Effector memory CD4-positive, alpha-beta T cell (primary cell): Measurements from ENCODE around the gene TEFM.
"Not testable (repeated sequence)": the region's sequence is repeated elsewhere in the genome, so short reads cannot be mapped to it uniquely, and the experiment has no call there.

ENCODE experiments used
- DNase-seq, 3 donors: peaks; one replicate each; pipeline ENCODE4 v3.0.0-alpha.2; 2020
- H3K27ac ChIP-seq: 2 replicates; pipeline ENCODE4 v1.7.0; 2013; ENCODE audit warnings: mild to moderate bottlenecking, low read length, moderate library complexity; ENCODE audit not compliant: insufficient read depth, poor library complexity, severe bottlenecking
- H3K27me3 ChIP-seq: replicated peaks from 2 replicates; pipeline ENCODE4 v1.7.0; 2013; ENCODE audit warnings: mild to moderate bottlenecking, low read length; ENCODE audit not compliant: insufficient read depth, control insufficient read depth, poor library complexity, severe bottlenecking
- H3K36me3 ChIP-seq: 2 replicates; pipeline ENCODE4 v1.7.0; 2013; ENCODE audit warnings: mild to moderate bottlenecking, low read length, moderate library complexity; ENCODE audit not compliant: control insufficient read depth, insufficient read depth
- H3K4me1 ChIP-seq: 2 replicates; pipeline ENCODE4 v1.7.0; 2013; ENCODE audit warnings: low read length, mild to moderate bottlenecking; ENCODE audit not compliant: control insufficient read depth, insufficient read depth, poor library complexity, severe bottlenecking
- H3K4me3 ChIP-seq: 2 replicates; pipeline ENCODE4 v1.7.0; 2013; ENCODE audit warnings: low read length, low read depth, mild to moderate bottlenecking; ENCODE audit not compliant: insufficient read depth, poor library complexity, severe bottlenecking
- H3K9me3 ChIP-seq: 2 replicates; pipeline ENCODE4 v1.7.0; 2013; ENCODE audit warnings: mild to moderate bottlenecking, low read length, moderate library complexity; ENCODE audit not compliant: control insufficient read depth

The TEFM gene

GRCh38 chr17:30933966-30934365, 27.9 kb upstream of the TEFM start:
- no peaks in the 10 kb centered on the region for H3K9me3 ChIP-seq
- H3K4me1 ChIP-seq, result no peaks in the 10 kb centered on the region
- DNase-seq, result no peak
- H3K36me3 ChIP-seq, result no peaks in the 10 kb centered on the region
- H3K4me3 ChIP-seq, result no peak overlapping the region
- H3K27me3 ChIP-seq, result no peaks in the 10 kb centered on the region
- H3K27ac ChIP-seq, result no peak overlapping the region

DNA sequence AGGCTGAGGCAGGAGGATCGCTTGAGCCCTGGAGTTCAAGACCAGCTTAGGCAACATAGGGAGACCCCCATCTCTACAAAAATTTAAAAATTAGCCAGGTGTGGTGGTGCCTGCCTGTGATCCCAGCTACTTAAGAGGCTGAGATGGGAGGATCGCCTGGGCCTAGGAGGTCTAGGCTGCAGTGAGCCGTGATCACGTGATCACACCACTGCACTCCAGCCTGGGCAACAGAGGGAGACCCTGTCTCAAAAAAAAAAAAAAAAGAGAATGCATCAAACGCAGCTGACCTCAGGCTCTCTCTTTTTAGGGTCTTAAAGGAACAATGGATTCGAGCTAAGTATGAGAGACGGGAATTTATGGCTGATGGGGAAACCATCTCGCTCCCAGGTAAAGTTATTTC, 25.5 kb upstream of the TEFM start:
- H3K9me3 ChIP-seq, DNase-seq, H3K27me3 ChIP-seq, H3K4me1 ChIP-seq, H3K36me3 ChIP-seq, H3K27ac ChIP-seq, H3K4me3 ChIP-seq: not testable (repeated sequence)

DNA sequence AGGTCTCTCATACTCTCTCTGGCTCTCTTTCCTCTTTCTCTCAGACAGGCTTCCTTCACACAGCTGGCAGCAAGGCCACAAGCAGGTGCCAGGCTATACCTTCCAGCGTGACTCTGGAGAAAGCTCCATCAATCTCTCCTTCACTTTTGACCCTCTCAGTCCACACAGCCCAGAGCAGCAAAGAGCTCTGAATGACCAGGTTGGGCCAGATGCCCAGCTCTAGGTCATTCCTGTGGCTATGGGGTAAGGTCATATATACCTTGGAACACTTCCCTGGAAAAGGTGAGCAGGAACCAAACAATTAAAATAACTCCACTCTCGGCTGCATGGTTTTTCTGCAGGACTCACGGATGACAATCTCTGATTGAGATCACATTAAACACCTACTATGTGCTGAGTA, 24.5 kb upstream of the TEFM start:
- no peak overlapping the region for H3K4me3 ChIP-seq
- H3K27me3 ChIP-seq, result no peaks in the 10 kb centered on the region
- no peaks in the 10 kb centered on the region for H3K9me3 ChIP-seq
- no peaks in the 10 kb centered on the region for H3K36me3 ChIP-seq
- H3K27ac ChIP-seq, result no peak overlapping the region
- H3K4me1 ChIP-seq, result no peaks in the 10 kb centered on the region
- DNase-seq, result no peak

- H3K4me1 ChIP-seq, H3K9me3 ChIP-seq, DNase-seq, H3K4me3 ChIP-seq, H3K27ac ChIP-seq, H3K27me3 ChIP-seq, H3K36me3 ChIP-seq: not testable (repeated sequence)
These were observed 23.8 kb upstream of the TEFM start for GRCh38 chr17:30929861-30930260.

- Histone ChIP-seq H3K36me3 (no peaks in the 10 kb centered on the region), H3K4me3 (no peak overlapping the region), H3K27me3 (peaks cover 4% of the 10 kb centered on the region), H3K27ac (no peak overlapping the region), H3K4me1 (no peaks in the 10 kb centered on the region), H3K9me3 (no peaks in the 10 kb centered on the region)
- DNase-seq, result no peak
These were observed 23.1 kb upstream of the TEFM start for GRCh38 chr17:30929081-30929633.

GRCh38 chr17:30928584-30928983, 22.5 kb upstream of the TEFM start:
- no peak for DNase-seq
- H3K9me3 ChIP-seq, result no peaks in the 10 kb centered on the region
- H3K27ac ChIP-seq, result no peak overlapping the region
- H3K36me3 ChIP-seq, result no peaks in the 10 kb centered on the region
- no peak overlapping the region for H3K4me3 ChIP-seq
- peaks cover 5% of the 10 kb centered on the region for H3K27me3 ChIP-seq
- H3K4me1 ChIP-seq, result no peaks in the 10 kb centered on the region

- no peaks in the 10 kb centered on the region for H3K9me3 ChIP-seq
- peaks cover 7% of the 10 kb centered on the region for H3K27me3 ChIP-seq
- no peak overlapping the region for H3K27ac ChIP-seq
- H3K4me1 ChIP-seq, result no peaks in the 10 kb centered on the region
- no peak overlapping the region for H3K4me3 ChIP-seq
- DNase-seq, result no peak
- no peaks in the 10 kb centered on the region for H3K36me3 ChIP-seq
These were observed 21.7 kb upstream of the TEFM start for GRCh38 chr17:30927756-30928155.

- no peak overlapping the region for H3K4me3 ChIP-seq
- no peaks in the 10 kb centered on the region for H3K36me3 ChIP-seq
- peaks cover 19% of the 10 kb centered on the region for H3K27me3 ChIP-seq
- DNase-seq, result no peak
- H3K27ac ChIP-seq, result no peak overlapping the region
- H3K4me1 ChIP-seq, result peaks cover 11% of the 10 kb centered on the region
- no peaks in the 10 kb centered on the region for H3K9me3 ChIP-seq
These were observed 20.5 kb upstream of the TEFM start for GRCh38 chr17:30926516-30926915.

DNA sequence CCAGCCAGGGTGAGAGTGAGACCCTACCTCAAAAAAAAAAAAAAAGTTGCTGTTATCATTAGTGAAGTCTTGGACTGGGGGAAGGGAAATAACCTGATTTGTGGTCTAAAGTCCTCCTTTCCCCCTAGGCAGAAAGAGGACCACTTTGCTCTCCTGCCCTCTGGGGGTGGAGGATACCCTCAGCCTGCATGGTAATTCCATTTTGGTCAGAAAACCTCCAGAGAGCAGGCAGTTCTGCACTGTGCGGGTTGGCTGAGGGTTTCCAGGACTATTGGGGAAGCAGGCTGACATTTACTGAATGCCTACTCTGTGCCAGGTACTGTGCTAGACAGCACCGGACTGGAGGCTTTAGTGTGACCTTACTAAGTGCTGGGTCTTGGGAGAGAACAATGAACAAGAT, 18.3 kb upstream of the TEFM start:
- Histone ChIP-seq H3K4me1 (peaks cover 11% of the 10 kb centered on the region), H3K9me3 (no peaks in the 10 kb centered on the region), H3K4me3 (no peak overlapping the region), H3K27ac (no peak overlapping the region), H3K27me3 (peaks cover 25% of the 10 kb centered on the region), H3K36me3 (no peaks in the 10 kb centered on the region)
- DNase-seq, result no peak

DNA sequence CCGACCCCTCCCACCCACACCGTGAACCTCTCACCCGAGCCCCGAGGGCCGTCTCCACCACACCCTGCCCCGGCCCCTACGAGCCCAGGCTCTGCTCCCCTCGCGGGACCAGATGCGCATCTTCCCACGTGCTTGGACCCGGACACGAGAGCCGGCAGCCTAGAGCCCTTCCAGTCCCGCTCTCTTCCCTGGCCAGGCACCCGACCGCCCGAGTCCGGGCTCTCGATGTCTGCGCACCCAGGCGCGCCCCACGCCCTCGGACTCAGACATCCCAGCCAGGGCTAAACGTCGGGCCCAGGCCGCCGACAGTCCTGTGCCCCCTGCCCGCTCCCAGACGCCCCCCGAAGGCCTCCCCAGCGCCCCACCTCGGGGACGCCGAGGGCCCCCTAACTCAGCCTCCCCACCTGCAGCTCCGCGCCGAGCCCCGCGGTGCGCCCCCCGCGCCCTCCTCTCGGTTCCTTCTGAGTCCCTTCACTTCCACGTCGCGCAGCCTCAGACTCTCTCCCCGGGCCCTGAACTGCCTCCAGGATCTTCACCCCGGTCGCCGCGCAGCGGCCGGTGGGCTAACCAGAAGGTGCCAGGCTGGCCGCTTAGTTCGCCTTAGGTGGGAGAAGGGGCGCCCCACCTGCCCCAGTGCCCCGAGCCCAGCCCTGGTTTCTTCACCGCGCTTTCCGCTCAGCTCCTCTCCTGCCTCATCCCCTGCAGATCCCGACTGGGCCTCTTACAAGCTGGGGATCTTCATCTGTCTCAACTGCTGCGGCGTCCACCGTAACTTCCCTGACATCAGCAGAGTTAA, 16.4 kb upstream of the TEFM start:
- Histone ChIP-seq H3K9me3 (no peaks in the 10 kb centered on the region), H3K27me3 (peaks cover 25% of the 10 kb centered on the region), H3K27ac (no peak overlapping the region), H3K4me1 (peaks cover 11% of the 10 kb centered on the region), H3K4me3 (peak overlapping the region; percentile 42), H3K36me3 (no peaks in the 10 kb centered on the region)
- no peak for DNase-seq
